Pancreas (tissue), 10 donors: ENCODE measurements around the gene KRTCAP3. TPM values are rescaled to one million over a fixed set of nuclear protein-coding genes. Genes with fewer than 3 reads are reported as not detected.

Source experiments
- ATAC-seq, 4 donors: fragments of 200-7000 bp; cut with Tn5 transposase; one replicate each; pipeline versions ENCODE4 v1.8.0 to v1.9.1; 2020; ENCODE audit warnings: mild to moderate bottlenecking in 4 of 4, moderate library complexity in 4 of 4
- DNase-seq, 6 donors: peaks; one replicate each; pipeline ENCODE4 v3.0.0-alpha.2; 2020
- FAIRE-seq: peaks from 2 replicates; lab custom pipeline; 2012; peaks lifted over from hg19 to GRCh38; lab: Jason Lieb, UNC
- H3K27ac ChIP-seq, 4 donors: fragments of 200-600 bp; sonication (generic); 1 replicate in 3 of 4; 2 replicates in 1 of 4; pipeline versions ENCODE4 v1.5.0 to v1.8.0; 2020
- H3K27me3 ChIP-seq, 4 donors: fragments of 200-600 bp; one replicate each; pipeline ENCODE4 v1.8.0; 2021
- H3K36me3 ChIP-seq, 3 donors: fragments of 200-600 bp; sonication (generic) in 1 of 3; one replicate each; pipeline versions ENCODE4 v1.5.0 to v1.8.0; 2020 to 2021
- H3K4me1 ChIP-seq, 3 donors: fragments of 200-600 bp; one replicate each; pipeline ENCODE4 v1.8.0; 2021
- H3K4me3 ChIP-seq, 4 donors: fragments of 200-600 bp; sonication (generic) in 2 of 4; one replicate each; pipeline versions ENCODE4 v1.5.0 to v1.8.0; 2020 to 2021
- H3K9me3 ChIP-seq, 4 donors: fragments of 200-600 bp; one replicate each; pipeline ENCODE4 v1.8.0; 2021
- CTCF ChIP-seq, 4 donors: fragments of 200-600 bp; sonication (generic) in 3 of 4; IDR thresholded peaks; one replicate each; pipeline versions ENCODE4 v1.5.0 to v1.8.0; 2021; ENCODE audit warnings: antibody characterized with exemption in 4 of 4
- WGBS, 2 donors: extraction: QIAGEN DNeasy Blood & Tissue Kit; methylation state at CpG; one replicate each; pipeline ENCODE4 v1.1.7; 2013; 5-methylcytosine and 5-hydroxymethylcytosine counted together
- intact Hi-C, 3 donors: fragments of 100-400 bp; cut with DNase I; formaldehyde crosslinking; loops; one replicate each; pipeline versions ENCODE4 v1.11.1 to v1.14.2; 2022
- polyA plus RNA-seq, 2 donors: library from polyadenylated mRNA; stranded (reverse); fragments of 200-250 nt; gene quantifications; one replicate each; pipeline ENCODE4 v1.2.3, GENCODE V29; 2013
- total RNA-seq, 6 donors: library from RNA; stranded (reverse); fragmentation: NEBNext Ultra II Directional in 4 of 6; extraction: Animal tissue kit (Norgen Biotek cat#: 25700) in 4 of 6; gene quantifications; one replicate each; pipeline versions ENCODE4 v1.2.1 to v1.2.4, GENCODE V29; 2021 to 2023
- donor health status: healthy with polysubstance abuse.
- donor health status: DM: no; HTN: no; CAD: no; lungs with moderate emphysema.
- donor health status: DM: no; HTN: no; CAD: no.
- donor health status: control.
- donor health status: control.
- donor health status: Bipolar disorder and iron deficiency.
- donor health status: DM: yes; HTN: yes; CAD: no.
- donor health status: DM: no; HTN: no; CAD: no.
- donor health status: DM: no; HTN: no; CAD: no.
- donor health status: DM: yes; HTN: yes; CAD: no.

Gene KRTCAP3
- total RNA-seq (10 to 100 TPM; 21.6 to 36.5 (median 26.6) TPM), polyA plus RNA-seq (10 to 100 TPM; 29.5 to 33.0 TPM)

- ATAC-seq = peak; percentile 93 to 96 (median 96)
- H3K27me3 ChIP-seq = no peaks in the 10 kb centered on the region
- DNase-seq = peak; percentile 77 to 95 (median 90)
- peaks cover 0 to 11% (median 3%) of the 10 kb centered on the region in 3 donors for H3K4me1 ChIP-seq
- intact Hi-C loops = no loop called here
- WGBS, 2 donors = 17 to 20% methylated on average over 68 to 80 of the region's 80 CpGs
- no peaks in the 10 kb centered on the region for H3K9me3 ChIP-seq
- H3K4me3 ChIP-seq = peak within 1 kb of the TSS; percentile 27 to 62 (median 53)
- no peak for FAIRE-seq
- TF ChIP-seq CTCF (IDR thresholded peaks at IDR 0.05) = peak; percentile 35 to 56 (median 52)
- H3K36me3 ChIP-seq = peaks cover 5 to 49% (median 38%) of the 10 kb centered on the region in 3 donors
- H3K27ac ChIP-seq = peak within 1 kb of the TSS; percentile 61 to 75 (median 68)
Measured at GRCh38 chr2:27441958-27442919, at the start of gene KRTCAP3. Gene KRTCAP3 (plus strand): TSS chr2:27442381. CDS start chr2:27442413, 32 bp downstream.

GRCh38 chr2:27393225-27393624 is 49.0 kb upstream of the KRTCAP3 start:
- no peaks in the 10 kb centered on the region for H3K4me1 ChIP-seq
- FAIRE-seq (no peak), DNase-seq (no peak), ATAC-seq (no peak)
- H3K9me3 ChIP-seq = no peaks in the 10 kb centered on the region
- WGBS, 2 donors = 98% methylated on average over 31 to 33 of the region's 33 CpGs
- no peak overlapping the region for H3K27ac ChIP-seq
- no peaks in the 10 kb centered on the region for H3K36me3 ChIP-seq
- intact Hi-C loops = no loop called here
- TF ChIP-seq CTCF (IDR thresholded peaks at IDR 0.05) = no peak
- no peak overlapping the region for H3K4me3 ChIP-seq
- H3K27me3 ChIP-seq = no peaks in the 10 kb centered on the region

GRCh38 chr2:27398962-27399361 is 43.2 kb upstream of the KRTCAP3 start:
- no peaks in the 10 kb centered on the region for H3K4me1 ChIP-seq
- intact Hi-C loops = no loop called here
- no peak for FAIRE-seq
- no peaks in the 10 kb centered on the region for H3K36me3 ChIP-seq
- H3K27me3 ChIP-seq = no peaks in the 10 kb centered on the region
- 89 to 94% methylated on average over 5 of the region's 5 CpGs for WGBS, 2 donors
- TF ChIP-seq CTCF (IDR thresholded peaks at IDR 0.05) = no peak
- no peak for DNase-seq
- no peaks in the 10 kb centered on the region for H3K9me3 ChIP-seq
- H3K4me3 ChIP-seq = no peak overlapping the region
- no peak for ATAC-seq
- H3K27ac ChIP-seq = no peak overlapping the region

- H3K27ac ChIP-seq = no peak overlapping the region
Measured at GRCh38 chr2:27400348-27401135, 41.6 kb upstream of the KRTCAP3 start.

More at GRCh38 chr2:27400348-27401135, 41.6 kb upstream of the KRTCAP3 start:
- no peak for FAIRE-seq
- no peak overlapping the region for H3K4me3 ChIP-seq
- no peaks in the 10 kb centered on the region for H3K27me3 ChIP-seq
- no peaks in the 10 kb centered on the region for H3K36me3 ChIP-seq
- no peak for ATAC-seq
- no peak for DNase-seq
- no peak for TF ChIP-seq CTCF (IDR thresholded peaks at IDR 0.05)
- no peaks in the 10 kb centered on the region for H3K4me1 ChIP-seq
- H3K9me3 ChIP-seq = no peaks in the 10 kb centered on the region
- 96 to 100% methylated on average over 2 of the region's 2 CpGs for WGBS, 2 donors
- intact Hi-C loops = no loop called here
